Measurements from ENCODE around the gene HIF1AN. TPM values are rescaled to one million over a fixed set of nuclear protein-coding genes. Genes with fewer than 3 reads are reported as not detected.

Gene HIF1AN
- polyA plus RNA-seq, 1 donor, result 27.3 TPM

DNA sequence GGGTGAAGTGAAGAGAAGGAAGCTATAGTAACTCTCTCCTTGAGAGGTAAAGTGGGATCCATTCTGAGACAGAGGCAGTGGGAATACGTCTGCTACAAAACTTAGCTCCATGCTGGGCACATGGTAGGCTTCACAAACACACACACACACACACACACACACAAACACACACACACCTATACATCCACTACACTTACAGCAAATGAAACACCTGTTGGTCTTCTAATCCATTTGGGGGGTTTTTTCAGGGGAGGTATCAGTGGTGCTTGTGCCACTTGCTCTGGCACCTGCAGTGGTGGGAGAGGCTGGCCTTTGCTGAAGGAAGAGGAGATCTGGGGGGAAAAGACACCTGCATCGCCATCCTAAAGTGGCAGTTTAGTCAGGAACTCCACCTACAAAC, 30.6 kb upstream of the HIF1AN start:
- Histone ChIP-seq H3K4me1 (ENCODE audit: control insufficient read depth, insufficient read depth, low read length) (no peaks in the 10 kb centered on the region), H3K27me3 (ENCODE audit: control insufficient read depth, insufficient read depth, low read length) (no peaks in the 10 kb centered on the region), H3K9me3 (ENCODE audit: control insufficient read depth, low read depth, low read length) (no peaks in the 10 kb centered on the region), H3K4me3 (ENCODE audit: low read length) (no peak overlapping the region), H3K27ac (ENCODE audit: low read length) (no peak overlapping the region), H3K36me3 (ENCODE audit: control insufficient read depth, insufficient read depth, low read length) (peaks cover 31% of the 10 kb centered on the region)
- no CpG with 5 or more reads among the region's 2 CpGs for WGBS (ENCODE audit: insufficient coverage, low lambda C conversion rate)
- no peak for DNase-seq

DNA sequence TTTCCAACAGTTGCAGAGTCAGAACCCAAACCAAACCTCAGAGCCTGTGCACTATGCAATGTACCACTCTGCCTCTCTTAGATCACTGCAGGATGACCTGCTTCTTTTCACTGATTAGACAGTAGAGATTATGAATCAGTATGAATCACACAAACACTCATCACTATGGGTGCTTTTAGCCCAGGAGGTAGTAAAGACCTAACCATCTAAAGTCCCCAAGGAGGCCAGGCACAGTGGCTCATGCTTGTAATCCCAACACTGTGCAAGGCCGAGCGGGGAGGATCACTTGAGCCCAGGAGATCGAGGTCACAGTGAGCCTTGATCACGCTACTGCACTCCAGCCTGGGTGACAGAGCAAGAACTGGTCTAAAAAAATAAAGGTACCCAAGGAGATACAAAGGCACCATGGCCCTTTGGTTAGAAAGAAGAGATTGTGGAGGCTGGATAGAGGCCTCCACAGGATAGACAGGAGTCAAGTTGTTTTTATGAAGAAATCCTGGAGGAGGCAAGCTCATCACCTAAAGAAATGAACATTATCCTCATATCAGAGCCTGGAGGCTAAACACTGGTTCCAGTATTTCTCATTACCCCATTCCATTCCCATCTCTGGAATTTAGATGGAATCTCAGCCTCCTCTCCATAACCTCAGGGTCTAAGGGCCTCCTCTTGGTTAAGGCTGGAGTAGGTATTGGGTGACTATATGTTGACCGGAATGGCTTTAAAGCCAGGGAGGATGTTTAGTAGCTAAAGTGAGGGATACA, 29.0 kb upstream of the HIF1AN start:
- Histone ChIP-seq H3K9me3 (ENCODE audit: control insufficient read depth, low read depth, low read length) (no peaks in the 10 kb centered on the region), H3K27me3 (ENCODE audit: control insufficient read depth, insufficient read depth, low read length) (no peaks in the 10 kb centered on the region), H3K36me3 (ENCODE audit: control insufficient read depth, insufficient read depth, low read length) (peaks cover 23% of the 10 kb centered on the region), H3K4me1 (ENCODE audit: control insufficient read depth, insufficient read depth, low read length) (no peaks in the 10 kb centered on the region), H3K27ac (ENCODE audit: low read length) (no peak overlapping the region), H3K4me3 (ENCODE audit: low read length) (no peak overlapping the region)
- WGBS (ENCODE audit: insufficient coverage, low lambda C conversion rate), result 80% methylated on average over 1 of the region's 5 CpGs
- no peak for DNase-seq

DNA sequence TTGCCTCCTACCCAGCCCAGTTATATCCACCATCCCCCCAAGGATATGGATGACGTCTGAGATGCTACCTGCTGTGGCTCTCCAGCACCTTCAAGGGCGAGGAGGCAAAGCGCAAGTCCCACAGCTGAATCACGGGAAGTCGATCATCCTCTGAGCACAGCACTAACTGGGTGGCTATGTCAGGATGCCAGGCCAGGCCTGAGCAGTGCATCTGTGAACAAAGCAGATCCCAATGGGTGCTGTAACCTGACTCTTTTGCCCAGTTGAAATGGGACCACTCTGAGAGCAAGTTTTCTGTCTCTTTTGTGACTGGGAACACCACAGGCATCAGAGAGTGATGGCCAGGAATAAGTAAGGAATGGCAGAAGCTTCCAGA, 28.4 kb upstream of the HIF1AN start:
- H3K27me3 ChIP-seq (ENCODE audit: control insufficient read depth, insufficient read depth, low read length), result no peaks in the 10 kb centered on the region
- peaks cover 20% of the 10 kb centered on the region for H3K36me3 ChIP-seq (ENCODE audit: control insufficient read depth, insufficient read depth, low read length)
- H3K4me3 ChIP-seq (ENCODE audit: low read length), result no peak overlapping the region
- no CpG with 5 or more reads among the region's 5 CpGs for WGBS (ENCODE audit: insufficient coverage, low lambda C conversion rate)
- H3K27ac ChIP-seq (ENCODE audit: low read length), result no peak overlapping the region
- no peaks in the 10 kb centered on the region for H3K4me1 ChIP-seq (ENCODE audit: control insufficient read depth, insufficient read depth, low read length)
- no peak for DNase-seq
- H3K9me3 ChIP-seq (ENCODE audit: control insufficient read depth, low read depth, low read length), result no peaks in the 10 kb centered on the region

DNA sequence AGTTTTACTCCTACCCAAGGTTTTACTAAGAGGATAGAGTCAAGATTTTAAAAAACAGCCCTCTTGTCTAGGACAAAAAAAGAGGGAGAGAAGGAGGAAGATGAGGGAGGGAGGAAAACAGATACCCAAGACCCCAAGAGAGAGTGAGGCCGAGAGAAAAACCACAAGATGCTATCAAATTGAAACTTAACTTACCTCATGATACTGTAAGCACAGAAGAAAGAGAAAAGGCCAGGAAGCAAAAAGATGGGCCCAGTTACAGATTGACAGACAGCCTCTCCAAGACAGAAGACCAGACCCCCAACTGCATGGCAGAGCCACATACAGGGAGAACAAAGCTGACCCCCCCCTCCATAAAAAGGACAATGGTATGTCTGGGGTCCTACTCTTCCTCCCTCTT, 27.5 kb upstream of the HIF1AN start:
- no peak overlapping the region for H3K4me3 ChIP-seq (ENCODE audit: low read length)
- DNase-seq, result no peak
- H3K9me3 ChIP-seq (ENCODE audit: control insufficient read depth, low read depth, low read length), result no peaks in the 10 kb centered on the region
- H3K27me3 ChIP-seq (ENCODE audit: control insufficient read depth, insufficient read depth, low read length), result no peaks in the 10 kb centered on the region
- H3K36me3 ChIP-seq (ENCODE audit: control insufficient read depth, insufficient read depth, low read length), result peaks cover 20% of the 10 kb centered on the region
- no peaks in the 10 kb centered on the region for H3K4me1 ChIP-seq (ENCODE audit: control insufficient read depth, insufficient read depth, low read length)
- H3K27ac ChIP-seq (ENCODE audit: low read length), result no peak overlapping the region
- 60% methylated on average over 1 of the region's 1 CpG for WGBS (ENCODE audit: insufficient coverage, low lambda C conversion rate)

DNA sequence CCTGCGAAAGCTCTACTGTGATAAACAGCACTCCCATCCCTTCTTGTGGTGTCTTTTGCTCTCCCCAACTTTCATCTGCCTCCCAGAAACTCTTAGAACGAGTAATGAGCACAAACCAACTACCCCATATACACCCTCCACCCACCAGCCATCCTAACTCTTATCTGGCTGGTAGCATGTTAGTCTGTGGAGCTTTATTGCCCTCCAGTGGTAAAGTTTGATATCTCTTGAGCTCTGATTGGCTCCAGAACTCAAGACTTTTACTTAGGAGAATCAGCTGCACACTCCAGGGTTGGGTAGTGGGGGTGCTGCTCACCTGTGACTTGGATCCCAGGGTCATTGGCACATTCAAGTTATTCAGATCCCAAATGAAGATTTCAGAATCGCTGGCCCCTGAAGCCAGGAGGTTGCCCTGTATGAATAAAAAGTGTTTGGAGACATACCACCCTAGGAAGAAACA, 27.0 kb upstream of the HIF1AN start:
- H3K4me3 ChIP-seq (ENCODE audit: low read length), result no peak overlapping the region
- no peak overlapping the region for H3K27ac ChIP-seq (ENCODE audit: low read length)
- whole genome bisulfite sequencing (ENCODE audit: insufficient coverage, low lambda C conversion rate), result no CpG with 5 or more reads among the region's 3 CpGs
- DNase-seq, result peak in 1 of 2 donors; percentile 39
- no peaks in the 10 kb centered on the region for H3K4me1 ChIP-seq (ENCODE audit: control insufficient read depth, insufficient read depth, low read length)
- peaks cover 20% of the 10 kb centered on the region for H3K36me3 ChIP-seq (ENCODE audit: control insufficient read depth, insufficient read depth, low read length)
- H3K27me3 ChIP-seq (ENCODE audit: control insufficient read depth, insufficient read depth, low read length), result no peaks in the 10 kb centered on the region
- H3K9me3 ChIP-seq (ENCODE audit: control insufficient read depth, low read depth, low read length), result no peaks in the 10 kb centered on the region

DNA sequence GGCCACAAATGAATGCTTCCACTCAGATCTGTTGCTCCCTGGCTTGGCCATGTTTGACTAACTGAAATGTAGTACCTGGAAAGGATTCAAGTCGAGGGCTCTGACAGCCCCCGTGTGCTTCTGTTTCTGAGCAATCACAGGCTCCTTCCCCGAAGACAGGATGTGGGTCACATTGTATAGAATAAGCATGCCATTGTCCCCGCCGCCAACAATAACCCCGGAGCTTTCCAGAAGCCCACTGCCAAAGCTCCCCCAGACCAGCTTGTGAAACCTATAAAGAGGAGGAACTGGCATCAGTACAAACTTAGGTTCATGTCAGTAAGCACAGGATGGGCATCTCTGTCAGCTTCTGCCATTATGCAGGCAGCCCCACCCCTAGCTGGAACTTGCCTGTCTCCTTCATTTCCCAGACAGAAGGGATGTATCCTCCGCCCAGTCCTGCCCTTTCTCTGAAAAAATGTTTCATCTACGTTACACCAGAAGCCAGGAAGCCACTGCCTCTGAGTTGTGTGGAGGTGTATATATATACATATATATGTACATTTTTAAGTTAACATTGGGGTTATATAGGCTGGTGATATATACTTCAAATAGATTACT, 26.4 kb upstream of the HIF1AN start:
- no CpG with 5 or more reads among the region's 8 CpGs for WGBS (ENCODE audit: insufficient coverage, low lambda C conversion rate)
- no peaks in the 10 kb centered on the region for H3K4me1 ChIP-seq (ENCODE audit: control insufficient read depth, insufficient read depth, low read length)
- H3K27ac ChIP-seq (ENCODE audit: low read length), result no peak overlapping the region
- DNase-seq, result no peak
- no peaks in the 10 kb centered on the region for H3K27me3 ChIP-seq (ENCODE audit: control insufficient read depth, insufficient read depth, low read length)
- H3K4me3 ChIP-seq (ENCODE audit: low read length), result no peak overlapping the region
- H3K36me3 ChIP-seq (ENCODE audit: control insufficient read depth, insufficient read depth, low read length), result peaks cover 20% of the 10 kb centered on the region
- H3K9me3 ChIP-seq (ENCODE audit: control insufficient read depth, low read depth, low read length), result no peaks in the 10 kb centered on the region

DNA sequence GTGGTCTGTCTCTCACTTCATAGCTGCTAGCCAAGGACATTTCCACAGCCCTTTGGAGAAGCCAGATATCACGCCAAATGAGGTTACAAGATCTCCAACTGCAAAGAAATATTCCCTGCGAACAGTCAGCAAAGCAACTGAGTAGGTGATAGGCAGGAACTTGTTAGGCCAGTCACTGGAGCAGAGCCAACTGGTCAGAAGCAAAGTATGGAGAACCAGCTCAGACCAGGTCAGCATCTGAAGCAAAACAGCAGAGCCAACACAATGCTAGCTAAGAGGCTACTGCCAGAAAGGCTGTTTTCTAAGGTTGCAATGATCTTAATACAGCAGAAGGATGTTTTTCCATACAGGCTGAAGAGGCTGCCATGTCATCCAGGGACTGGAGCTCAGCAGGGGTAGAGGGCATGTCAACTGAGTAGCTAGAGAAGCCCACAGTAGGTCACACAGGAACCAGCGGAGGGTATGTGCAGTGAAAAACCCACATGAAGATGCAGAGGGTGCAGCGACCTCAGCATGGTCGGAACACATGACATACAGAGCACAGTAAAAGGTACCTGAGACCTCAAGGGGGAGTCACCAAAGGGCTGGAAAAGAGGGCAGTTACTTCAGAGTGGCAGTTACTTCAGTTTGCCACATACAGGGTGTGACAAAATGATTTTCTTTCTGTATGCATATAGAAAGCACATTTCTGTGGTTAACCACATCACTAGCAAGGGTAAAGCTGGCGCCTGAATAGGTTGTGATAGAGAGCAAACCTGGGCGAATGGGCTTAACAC, 25.0 kb upstream of the HIF1AN start:
- Histone ChIP-seq H3K36me3 (ENCODE audit: control insufficient read depth, insufficient read depth, low read length) (peaks cover 12% of the 10 kb centered on the region), H3K27ac (ENCODE audit: low read length) (no peak overlapping the region), H3K9me3 (ENCODE audit: control insufficient read depth, low read depth, low read length) (no peaks in the 10 kb centered on the region), H3K4me1 (ENCODE audit: control insufficient read depth, insufficient read depth, low read length) (no peaks in the 10 kb centered on the region), H3K27me3 (ENCODE audit: control insufficient read depth, insufficient read depth, low read length) (no peaks in the 10 kb centered on the region), H3K4me3 (ENCODE audit: low read length) (no peak overlapping the region)
- 86% methylated on average over 1 of the region's 7 CpGs for WGBS (ENCODE audit: insufficient coverage, low lambda C conversion rate)
- no peak for DNase-seq

DNA sequence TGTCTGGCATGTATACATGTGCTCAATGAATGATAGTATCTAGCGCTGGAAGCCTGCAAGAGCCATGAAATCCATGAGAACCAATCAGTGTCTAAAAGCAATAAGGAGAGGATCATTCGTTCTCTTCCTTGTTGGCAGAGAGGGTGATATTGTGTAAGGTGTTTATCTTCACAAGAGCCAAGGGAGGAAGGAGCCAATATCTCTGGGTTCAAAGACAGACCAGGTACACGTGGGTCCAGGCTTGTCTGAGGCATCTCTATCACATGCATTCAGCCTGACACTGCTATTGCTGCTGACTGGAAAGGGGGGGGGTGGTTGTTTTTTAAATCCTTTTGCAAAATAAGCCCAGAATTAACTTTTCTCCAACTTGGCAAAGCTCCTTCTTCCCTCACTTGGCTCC, 20.1 kb upstream of the HIF1AN start:
- peaks cover 16% of the 10 kb centered on the region for H3K27me3 ChIP-seq (ENCODE audit: control insufficient read depth, insufficient read depth, low read length)
- no peak overlapping the region for H3K4me3 ChIP-seq (ENCODE audit: low read length)
- H3K4me1 ChIP-seq (ENCODE audit: control insufficient read depth, insufficient read depth, low read length), result peaks cover 6% of the 10 kb centered on the region
- no CpG with 5 or more reads among the region's 3 CpGs for WGBS (ENCODE audit: insufficient coverage, low lambda C conversion rate)
- no peaks in the 10 kb centered on the region for H3K36me3 ChIP-seq (ENCODE audit: control insufficient read depth, insufficient read depth, low read length)
- H3K27ac ChIP-seq (ENCODE audit: low read length), result no peak overlapping the region
- peak in 1 of 2 donors; percentile 28 for DNase-seq
- no peaks in the 10 kb centered on the region for H3K9me3 ChIP-seq (ENCODE audit: control insufficient read depth, low read depth, low read length)

DNA sequence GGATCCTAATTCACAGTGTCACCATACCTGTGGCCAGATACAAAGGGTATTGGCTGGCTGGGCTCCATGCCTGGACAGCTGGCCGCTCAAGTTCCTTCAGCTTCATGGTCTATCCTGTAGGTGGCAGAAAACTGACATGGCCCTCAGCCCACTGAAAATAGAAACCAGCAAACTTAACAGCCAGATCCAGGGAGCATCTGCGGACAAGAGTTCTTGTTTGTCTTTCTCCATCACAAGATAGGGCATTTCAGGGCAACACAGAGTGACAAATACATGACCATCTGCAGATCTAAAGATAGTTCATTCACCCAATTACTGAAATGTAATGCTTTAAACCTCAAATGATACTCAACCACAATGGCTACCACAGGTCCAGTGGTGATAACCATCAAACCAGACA, 18.9 kb upstream of the HIF1AN start:
- WGBS (ENCODE audit: insufficient coverage, low lambda C conversion rate), result no CpG with 5 or more reads among the region's 2 CpGs
- DNase-seq, result no peak
- no peaks in the 10 kb centered on the region for H3K9me3 ChIP-seq (ENCODE audit: control insufficient read depth, low read depth, low read length)

DNA sequence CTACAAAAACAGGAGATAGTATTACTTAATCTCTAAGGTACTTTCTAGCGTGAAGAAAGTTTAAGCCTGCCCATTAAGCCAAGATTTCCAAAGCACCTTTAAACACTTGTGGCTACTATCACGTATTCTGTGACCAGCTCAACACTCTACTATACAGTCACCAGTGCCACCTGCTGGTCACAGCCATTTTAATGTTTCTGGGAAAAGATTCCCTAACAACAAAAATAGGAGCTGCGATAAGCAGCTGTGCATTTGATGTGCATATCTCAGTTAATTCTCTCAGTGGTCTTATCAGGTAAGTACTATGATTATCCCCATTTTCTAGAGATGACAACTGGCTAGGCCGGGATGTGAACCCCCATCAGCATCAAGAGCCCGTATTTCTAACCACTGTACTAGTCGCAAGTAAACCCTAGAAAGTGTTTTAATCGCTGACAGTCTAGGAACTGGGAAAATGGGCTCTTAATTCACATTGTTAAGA, 16.9 kb upstream of the HIF1AN start:
- peaks cover 10% of the 10 kb centered on the region for H3K36me3 ChIP-seq (ENCODE audit: control insufficient read depth, insufficient read depth, low read length)
- H3K4me3 ChIP-seq (ENCODE audit: low read length), result no peak overlapping the region
- no peak overlapping the region for H3K27ac ChIP-seq (ENCODE audit: low read length)
- peak; percentile 37 to 53 for DNase-seq
- H3K9me3 ChIP-seq (ENCODE audit: control insufficient read depth, low read depth, low read length), result no peaks in the 10 kb centered on the region
- WGBS (ENCODE audit: insufficient coverage, low lambda C conversion rate), result 0% methylated on average over 1 of the region's 7 CpGs
- H3K4me1 ChIP-seq (ENCODE audit: control insufficient read depth, insufficient read depth, low read length), result peaks cover 6% of the 10 kb centered on the region
- H3K27me3 ChIP-seq (ENCODE audit: control insufficient read depth, insufficient read depth, low read length), result peaks cover 16% of the 10 kb centered on the region

More for the DNA sequence above, 18.9 kb upstream of the HIF1AN start:
- Histone ChIP-seq H3K4me1 (ENCODE audit: control insufficient read depth, insufficient read depth, low read length) (peaks cover 6% of the 10 kb centered on the region), H3K27ac (ENCODE audit: low read length) (no peak overlapping the region), H3K4me3 (ENCODE audit: low read length) (no peak overlapping the region), H3K36me3 (ENCODE audit: control insufficient read depth, insufficient read depth, low read length) (no peaks in the 10 kb centered on the region), H3K27me3 (ENCODE audit: control insufficient read depth, insufficient read depth, low read length) (peaks cover 16% of the 10 kb centered on the region)

Measured in large intestine (tissue), 3 donors.